ENCODE measurements around the gene FGF3. TPM values are rescaled to one million over a fixed set of nuclear protein-coding genes. Genes with fewer than 3 reads are reported as not detected.

The FGF3 gene
- total and polyA plus RNA-seq, 11 donors, result not detected

- DNase-seq (no peak), ATAC-seq (no peak)
- no peaks in the 10 kb centered on the region for H3K36me3 ChIP-seq
- no peak overlapping the region for H3K27ac ChIP-seq
- H3K4me1 ChIP-seq, result no peaks in the 10 kb centered on the region
- intact Hi-C loops (cut with DNase I), result no loop called here
- no peak for TF ChIP-seq POLR2A (IDR thresholded peaks at IDR 0.05)
- TF ChIP-seq CTCF (IDR thresholded peaks at IDR 0.05), result no peak
- 83 to 93% (median 90%) methylated on average over 17 of the region's 17 CpGs for WGBS, 4 donors
- H3K4me3 ChIP-seq, result no peak overlapping the region
- no peaks in the 10 kb centered on the region for H3K9me3 ChIP-seq
- H3K27me3 ChIP-seq, result peaks cover 0 to 61% (median 12%) of the 10 kb centered on the region in 9 donors
Observed at GRCh38 chr11:69863544-69864200, 44.5 kb upstream of the FGF3 start.

- intact Hi-C loops (cut with DNase I), result no loop called here
- no peak for TF ChIP-seq CTCF (IDR thresholded peaks at IDR 0.05)
- no peak for TF ChIP-seq POLR2A (IDR thresholded peaks at IDR 0.05)
- no peaks in the 10 kb centered on the region for H3K36me3 ChIP-seq
- H3K4me1 ChIP-seq, result no peaks in the 10 kb centered on the region
- H3K27ac ChIP-seq, result no peak overlapping the region
- no peak overlapping the region for H3K4me3 ChIP-seq
- WGBS, 4 donors, result 80 to 87% (median 82%) methylated on average over 10 to 12 of the region's 12 CpGs
- ATAC-seq (no peak), DNase-seq (no peak)
- H3K9me3 ChIP-seq, result no peaks in the 10 kb centered on the region
- peaks cover 0 to 55% (median 8%) of the 10 kb centered on the region in 9 donors for H3K27me3 ChIP-seq
Observed at GRCh38 chr11:69862797-69863543, 43.8 kb upstream of the FGF3 start.

GRCh38 chr11:69862331-69862771, 43.1 kb upstream of the FGF3 start:
- peaks cover 0 to 49% (median 7%) of the 10 kb centered on the region in 9 donors for H3K27me3 ChIP-seq
- TF ChIP-seq CTCF (IDR thresholded peaks at IDR 0.05) (no peak), POLR2A (IDR thresholded peaks at IDR 0.05) (no peak)
- DNase-seq (no peak), ATAC-seq (no peak)
- no peaks in the 10 kb centered on the region for H3K9me3 ChIP-seq
- intact Hi-C loops (cut with DNase I), result no loop called here
- no peaks in the 10 kb centered on the region for H3K36me3 ChIP-seq
- H3K4me1 ChIP-seq, result no peaks in the 10 kb centered on the region
- no peak overlapping the region for H3K4me3 ChIP-seq
- H3K27ac ChIP-seq, result no peak overlapping the region
- WGBS, 4 donors, result 57 to 69% (median 65%) methylated on average over 13 to 19 of the region's 19 CpGs

- WGBS, 4 donors, result 79 to 88% (median 81%) methylated on average over 7 of the region's 7 CpGs
- TF ChIP-seq CTCF (IDR thresholded peaks at IDR 0.05) (no peak), POLR2A (IDR thresholded peaks at IDR 0.05) (no peak)
- H3K36me3 ChIP-seq, result no peaks in the 10 kb centered on the region
- intact Hi-C loops (cut with DNase I), result no loop called here
- ATAC-seq (no peak), DNase-seq (no peak)
- H3K27ac ChIP-seq, result no peak overlapping the region
- no peaks in the 10 kb centered on the region for H3K4me1 ChIP-seq
- no peak overlapping the region for H3K4me3 ChIP-seq
- no peaks in the 10 kb centered on the region for H3K9me3 ChIP-seq
- peaks cover 0 to 49% (median 7%) of the 10 kb centered on the region in 9 donors for H3K27me3 ChIP-seq
Observed at GRCh38 chr11:69861901-69862300, 42.7 kb upstream of the FGF3 start.
